Gastroesophageal sphincter (tissue), 3 donors: ENCODE data around the gene INSM2.

ENCODE experiments used
- CTCF ChIP-seq, 4 experiments: fragments of 200-600 bp in 2 of 4; fragments of 450-650 bp in 2 of 4; sonication (generic) in 1 of 4; IDR thresholded peaks; one replicate each; pipeline ENCODE4 v1.5.1; 2017 to 2019; ENCODE audit warnings: antibody characterized with exemption in 4 of 4, mild to moderate bottlenecking in 2 of 4, moderate library complexity in 2 of 4
- EP300 ChIP-seq: sonication (generic); formaldehyde crosslinking; IDR thresholded peaks from one replicate; pipeline ENCODE4 v1.6.1; 2017; ENCODE audit warnings: antibody characterized with exemption, mild to moderate bottlenecking
- POLR2A ChIP-seq, 2 donors: fragments of 450-650 bp; IDR thresholded peaks; one replicate each; pipeline ENCODE4 v1.6.1; 2017; ENCODE audit warnings: antibody characterized with exemption in 2 of 2, mild to moderate bottlenecking in 2 of 2, moderate library complexity in 1 of 2

GRCh38 chr14:35533357-35534207, at the start of gene INSM2:
- no peak for TF ChIP-seq EP300
- no peak for TF ChIP-seq CTCF (IDR thresholded peaks at IDR 0.05)
- peak in 1 of 2 donors; percentile 5 for TF ChIP-seq POLR2A (IDR thresholded peaks at IDR 0.05)
